HG02610 (cell line): ENCODE data around the gene BTN1A1.

Source experiments
- ATAC-seq: cut with Tn5 transposase; IDR thresholded peaks from one replicate; pipeline ENCODE4 v1.9.1; 2021; ENCODE audit warnings: mild to moderate bottlenecking, moderate library complexity; ENCODE audit not compliant: unreplicated experiment

BTN1A1 gene

GRCh38 chr6:26475823-26476729, 24.0 kb upstream of the BTN1A1 start:
- ATAC-seq, result no peak

GRCh38 chr6:26476896-26477295, 23.2 kb upstream of the BTN1A1 start:
- no peak for ATAC-seq

GRCh38 chr6:26477426-26477825, 22.7 kb upstream of the BTN1A1 start:
- no peak for ATAC-seq

GRCh38 chr6:26478100-26478984, 21.8 kb upstream of the BTN1A1 start:
- no peak for ATAC-seq

- no peak for ATAC-seq
These were observed 21.2 kb upstream of the BTN1A1 start for GRCh38 chr6:26478985-26479278.

GRCh38 chr6:26482338-26482737, 17.8 kb upstream of the BTN1A1 start:
- ATAC-seq, result no peak

- ATAC-seq, result no peak
These were observed 16.4 kb upstream of the BTN1A1 start for GRCh38 chr6:26483727-26484126.

- ATAC-seq, result no peak
These were observed 15.9 kb upstream of the BTN1A1 start for GRCh38 chr6:26484161-26484560.

GRCh38 chr6:26485112-26485780, 14.9 kb upstream of the BTN1A1 start:
- no peak for ATAC-seq

- ATAC-seq, result no peak
These were observed 13.7 kb upstream of the BTN1A1 start for GRCh38 chr6:26486358-26486757.

- ATAC-seq, result no peak
These were observed 12.6 kb upstream of the BTN1A1 start for GRCh38 chr6:26487466-26487865.

- no peak for ATAC-seq
These were observed 9.8 kb upstream of the BTN1A1 start for GRCh38 chr6:26489996-26490964.

GRCh38 chr6:26491604-26492003, 8.5 kb upstream of the BTN1A1 start:
- ATAC-seq, result no peak

- no peak for ATAC-seq
These were observed 6.8 kb upstream of the BTN1A1 start for GRCh38 chr6:26493258-26493657.

- no peak for ATAC-seq
These were observed 6.0 kb upstream of the BTN1A1 start for GRCh38 chr6:26494117-26494516.

GRCh38 chr6:26495281-26495680, 4.8 kb upstream of the BTN1A1 start:
- no peak for ATAC-seq

- ATAC-seq, result no peak
These were observed 2.5 kb upstream of the BTN1A1 start for GRCh38 chr6:26497610-26498009.

- ATAC-seq, result no peak
These were observed 1.4 kb downstream of the BTN1A1 start for GRCh38 chr6:26501482-26501986.

GRCh38 chr6:26502165-26502564, 2.1 kb downstream of the BTN1A1 start:
- no peak for ATAC-seq

- no peak for ATAC-seq
These were observed 2.5 kb downstream of the BTN1A1 start for GRCh38 chr6:26502626-26503025.
